Vagina (tissue), 2 donors: Measurements from ENCODE around the gene HDHD5. TPM values are rescaled to one million over a fixed set of nuclear protein-coding genes. Genes with fewer than 3 reads are reported as not detected.
A peak's percentile ranks its signal among the peaks of the same experiment; 100 is the strongest.

Experiments used
- DNase-seq, 2 donors: peaks; one replicate each; pipeline ENCODE4 v3.0.0-alpha.2; 2017; ENCODE audit errors: extremely low spot score in 2 of 2
- H3K27ac ChIP-seq: fragments of 200-600 bp; sonication (generic); one replicate; pipeline ENCODE4 v1.5.1; 2019
- H3K27me3 ChIP-seq: fragments of 200-600 bp; sonication (generic); one replicate; pipeline ENCODE4 v1.5.1; 2019
- H3K36me3 ChIP-seq, 2 donors: fragments of 200-600 bp; sonication (generic); one replicate each; pipeline ENCODE4 v1.5.1; 2017 to 2019
- H3K4me1 ChIP-seq: fragments of 200-600 bp; sonication (generic); one replicate; pipeline ENCODE4 v1.5.1; 2019
- H3K4me3 ChIP-seq, 2 donors: fragments of 200-600 bp; sonication (generic); 1 replicate in 1 of 2; 2 replicates in 1 of 2; pipeline ENCODE4 v1.5.1; 2016 to 2019
- H3K9me3 ChIP-seq: fragments of 200-600 bp; sonication (generic); one replicate; pipeline ENCODE4 v1.5.1; 2019
- CTCF ChIP-seq, 3 experiments: fragments of 450-650 bp in 2 of 3; fragments of 200-600 bp in 1 of 3; sonication (generic) in 1 of 3; IDR thresholded peaks; one replicate each; pipeline ENCODE4 v1.5.1; 2017 to 2019; ENCODE audit warnings: antibody characterized with exemption in 3 of 3, mild to moderate bottlenecking in 2 of 3, moderate library complexity in 2 of 3
- POLR2A ChIP-seq, 2 donors: fragments of 450-650 bp; IDR thresholded peaks; one replicate each; pipeline ENCODE4 v1.6.1; 2017; ENCODE audit warnings: antibody characterized with exemption in 2 of 2, mild to moderate bottlenecking in 2 of 2, moderate library complexity in 2 of 2
- POLR2AphosphoS5 ChIP-seq, 2 donors: sonication (generic); formaldehyde crosslinking; IDR thresholded peaks; one replicate each; pipeline ENCODE4 v1.9.0; 2017; ENCODE audit warnings: antibody characterized with exemption in 2 of 2, mild to moderate bottlenecking in 2 of 2, low read depth in 1 of 2; ENCODE audit not compliant: insufficient read depth in 1 of 2
- intact Hi-C: fragments of 100-400 bp; cut with DNase I; formaldehyde crosslinking; loops from one replicate; pipeline ENCODE4 v1.15.1; 2023
- total RNA-seq: library from RNA; depleted of rRNA; stranded (reverse); fragments of >200 nt; gene quantifications from one replicate; pipeline ENCODE4 v1.2.3, GENCODE V29; 2016

Gene HDHD5
- total RNA-seq, 1 donor from 2014 or later = 30.0 TPM

- intact Hi-C loops = no loop called here
- DNase-seq = no peak
- no peak overlapping the region for H3K4me3 ChIP-seq
- TF ChIP-seq CTCF (IDR thresholded peaks at IDR 0.05) (no peak), POLR2A (IDR thresholded peaks at IDR 0.05) (no peak), POLR2AphosphoS5 (IDR thresholded peaks at IDR 0.05; ENCODE audit: insufficient read depth in 1 of 2, low read depth in 1 of 2) (no peak)
- no peaks in the 10 kb centered on the region for H3K4me1 ChIP-seq
- H3K27me3 ChIP-seq = no peaks in the 10 kb centered on the region
- no peaks in the 10 kb centered on the region for H3K9me3 ChIP-seq
- H3K27ac ChIP-seq = no peak overlapping the region
- H3K36me3 ChIP-seq = peaks cover 0 to 7% of the 10 kb centered on the region in 2 donors
Measured at GRCh38 chr22:17133137-17133536, 25.9 kb downstream of the HDHD5 start.

- intact Hi-C loops = no loop called here
- no peak overlapping the region for H3K27ac ChIP-seq
- H3K9me3 ChIP-seq = no peaks in the 10 kb centered on the region
- H3K4me3 ChIP-seq = no peak overlapping the region
- DNase-seq = no peak
- TF ChIP-seq CTCF (IDR thresholded peaks at IDR 0.05) (no peak), POLR2A (IDR thresholded peaks at IDR 0.05) (no peak), POLR2AphosphoS5 (IDR thresholded peaks at IDR 0.05; ENCODE audit: insufficient read depth in 1 of 2, low read depth in 1 of 2) (no peak)
- no peaks in the 10 kb centered on the region for H3K4me1 ChIP-seq
- no peaks in the 10 kb centered on the region for H3K27me3 ChIP-seq
- H3K36me3 ChIP-seq = no peaks in the 10 kb centered on the region
Measured at GRCh38 chr22:17132112-17132511, 27.0 kb downstream of the HDHD5 start.

GRCh38 chr22:17131686-17132085 is 27.4 kb downstream of the HDHD5 start:
- DNase-seq = no peak
- H3K9me3 ChIP-seq = no peaks in the 10 kb centered on the region
- H3K27ac ChIP-seq = no peak overlapping the region
- no peaks in the 10 kb centered on the region for H3K27me3 ChIP-seq
- H3K36me3 ChIP-seq = no peaks in the 10 kb centered on the region
- H3K4me1 ChIP-seq = no peaks in the 10 kb centered on the region
- H3K4me3 ChIP-seq = no peak overlapping the region
- intact Hi-C loops = no loop called here
- TF ChIP-seq CTCF (IDR thresholded peaks at IDR 0.05) = no peak
- no peak for TF ChIP-seq POLR2A (IDR thresholded peaks at IDR 0.05)
- TF ChIP-seq POLR2AphosphoS5 (IDR thresholded peaks at IDR 0.05; ENCODE audit: insufficient read depth in 1 of 2, low read depth in 1 of 2) = no peak

GRCh38 chr22:17130199-17130598 is 28.9 kb downstream of the HDHD5 start:
- Histone ChIP-seq H3K27ac (no peak overlapping the region), H3K4me1 (no peaks in the 10 kb centered on the region), H3K4me3 (no peak overlapping the region), H3K36me3 (no peaks in the 10 kb centered on the region), H3K27me3 (no peaks in the 10 kb centered on the region), H3K9me3 (no peaks in the 10 kb centered on the region)
- DNase-seq = no peak
- intact Hi-C loops = no loop called here
- no peak for TF ChIP-seq POLR2A (IDR thresholded peaks at IDR 0.05)
- TF ChIP-seq CTCF (IDR thresholded peaks at IDR 0.05) = no peak
- no peak for TF ChIP-seq POLR2AphosphoS5 (IDR thresholded peaks at IDR 0.05; ENCODE audit: insufficient read depth in 1 of 2, low read depth in 1 of 2)

- peak within 1 kb of the TSS; percentile 45 to 58 for H3K4me3 ChIP-seq
- no peak for DNase-seq
- H3K27me3 ChIP-seq = no peaks in the 10 kb centered on the region
- H3K27ac ChIP-seq = no peak within 1 kb of the TSS
- no peaks in the 10 kb centered on the region for H3K36me3 ChIP-seq
- TF ChIP-seq POLR2AphosphoS5 (IDR thresholded peaks at IDR 0.05; ENCODE audit: insufficient read depth in 1 of 2, low read depth in 1 of 2) (no peak), POLR2A (IDR thresholded peaks at IDR 0.05) (no peak), CTCF (IDR thresholded peaks at IDR 0.05) (no peak)
- intact Hi-C loops = no loop called here
- peaks cover 13% of the 10 kb centered on the region for H3K4me1 ChIP-seq
- H3K9me3 ChIP-seq = no peaks in the 10 kb centered on the region
Measured at GRCh38 chr22:17121233-17122195, 37.6 kb downstream of the HDHD5 start, which contains the start of gene TMEM121B. TMEM121B (minus strand) TSS chr22:17121360; CDS start chr22:17121127, 233 bp downstream.
